WTC11 (cell line): ENCODE data around the gene PARD3B. TPM values are rescaled to one million over a fixed set of nuclear protein-coding genes. Genes with fewer than 3 reads are reported as not detected.

ENCODE experiments used
- ATAC-seq: fragments of 200-7000 bp; cut with Tn5 transposase; 2 replicates; pipeline ENCODE4 v1.10.0; 2021; ENCODE audit warnings: mild to moderate bottlenecking, moderate library complexity
- CTCF ChIA-PET: fragments of 300-600 bp; sonication (Branson Sonifier 250); formaldehyde crosslinking; loops from one replicate; lab custom pipeline; 2021; ENCODE audit warnings: antibody characterized with exemption; lab: Charles Lee
- POLR2A ChIA-PET: fragments of 350-600 bp; sonication (Branson Sonifier 250); formaldehyde crosslinking; loops from one replicate; lab custom pipeline; 2021; ENCODE audit warnings: antibody characterized with exemption; lab: Charles Lee
- DNase-seq: peaks from one replicate; pipeline ENCODE4 v3.0.0; 2021; ENCODE audit warnings: low spot score
- H3K27ac Mint-ChIP-seq: 2 replicates; pipeline ENCODE4 v1.8.0; 2021; ENCODE audit warnings: mixed read lengths
- H3K27me3 Mint-ChIP-seq: 2 replicates; pipeline ENCODE4 v1.8.0; 2021; ENCODE audit warnings: low read depth, mild to moderate bottlenecking, moderate library complexity, mixed read lengths
- H3K36me3 Mint-ChIP-seq: 2 replicates; pipeline ENCODE4 v1.8.0; 2021; ENCODE audit warnings: mixed read lengths
- H3K4me1 Mint-ChIP-seq: 2 replicates; pipeline ENCODE4 v1.8.0; 2022; ENCODE audit warnings: mixed read lengths
- H3K4me3 Mint-ChIP-seq: 2 replicates; pipeline ENCODE4 v1.8.0; 2021; ENCODE audit warnings: mild to moderate bottlenecking, moderate library complexity, mixed read lengths
- H3K9me3 Mint-ChIP-seq: 2 replicates; pipeline ENCODE4 v1.8.0; 2021; ENCODE audit warnings: mixed read lengths
- AFF4 ChIP-seq: sonication (generic); formaldehyde crosslinking; IDR thresholded peaks from 2 replicates; pipeline ENCODE4 v1.8.1; 2023; ENCODE audit warnings: mild to moderate bottlenecking, missing genetic modification reagents, borderline replicate concordance
- ATF2 ChIP-seq: sonication (generic); formaldehyde crosslinking; IDR thresholded peaks from 2 replicates; pipeline ENCODE4 v1.8.1; 2022; ENCODE audit warnings: low read depth, missing genetic modification reagents, borderline replicate concordance
- ATF3 ChIP-seq: sonication (generic); formaldehyde crosslinking; conservative IDR thresholded peaks from 2 replicates; pipeline ENCODE4 v1.8.1; 2022; ENCODE audit warnings: mild to moderate bottlenecking, missing genetic modification reagents
- ATF6 ChIP-seq: sonication (generic); formaldehyde crosslinking; IDR thresholded peaks from 2 replicates; pipeline ENCODE4 v1.8.1; 2023; ENCODE audit warnings: mild to moderate bottlenecking, missing genetic modification reagents
- CREB1 ChIP-seq: sonication (generic); formaldehyde crosslinking; IDR thresholded peaks from 2 replicates; pipeline ENCODE4 v1.8.0; 2023; ENCODE audit warnings: mild to moderate bottlenecking, missing genetic modification reagents
- CREM ChIP-seq: sonication (generic); formaldehyde crosslinking; IDR thresholded peaks from 2 replicates; pipeline ENCODE4 v1.8.1; 2022; ENCODE audit warnings: mild to moderate bottlenecking, missing genetic modification reagents, moderate library complexity
- E2F1 ChIP-seq: sonication (generic); formaldehyde crosslinking; IDR thresholded peaks from 2 replicates; pipeline ENCODE4 v1.8.0; 2022; ENCODE audit warnings: mild to moderate bottlenecking, missing genetic modification reagents
- ERG ChIP-seq: fragments of 250-450 bp; sonication (Bioruptor Pico); IDR thresholded peaks from 2 replicates; pipeline ENCODE4 v1.8.0; 2021; ENCODE audit warnings: mild to moderate bottlenecking
- IRF2 ChIP-seq: sonication (generic); formaldehyde crosslinking; IDR thresholded peaks from 2 replicates; pipeline ENCODE4 v1.8.0; 2022; ENCODE audit warnings: low read depth, missing genetic modification reagents, borderline replicate concordance
- MYBL2 ChIP-seq: sonication (generic); formaldehyde crosslinking; IDR thresholded peaks from 2 replicates; pipeline ENCODE4 v1.8.1; 2023; ENCODE audit warnings: mild to moderate bottlenecking, moderate library complexity, missing genetic modification reagents
- NFYB ChIP-seq: sonication (generic); formaldehyde crosslinking; conservative IDR thresholded peaks from 2 replicates; pipeline ENCODE4 v1.8.0; 2022; ENCODE audit warnings: low read depth, missing genetic modification reagents
- NR3C1 ChIP-seq: sonication (generic); formaldehyde crosslinking; conservative IDR thresholded peaks from 2 replicates; pipeline ENCODE4 v1.8.1; 2023; ENCODE audit warnings: low read depth, mild to moderate bottlenecking, missing genetic modification reagents
- PRDM15 ChIP-seq: sonication (generic); formaldehyde crosslinking; IDR thresholded peaks from 2 replicates; pipeline ENCODE4 v1.8.0; 2022; ENCODE audit warnings: missing genetic modification reagents
- PREB ChIP-seq: sonication (generic); formaldehyde crosslinking; IDR thresholded peaks from 2 replicates; pipeline ENCODE4 v1.8.1; 2022; ENCODE audit warnings: mild to moderate bottlenecking, missing genetic modification reagents, moderate library complexity, borderline replicate concordance
- SMAD3 ChIP-seq: sonication (generic); formaldehyde crosslinking; IDR thresholded peaks from 2 replicates; pipeline ENCODE4 v1.8.0; 2022; ENCODE audit warnings: missing genetic modification reagents, mild to moderate bottlenecking, borderline replicate concordance
- TP53 ChIP-seq: sonication (generic); formaldehyde crosslinking; IDR thresholded peaks from 2 replicates; pipeline ENCODE4 v1.8.1; 2023; ENCODE audit warnings: mild to moderate bottlenecking, missing genetic modification reagents
- ZBTB21 ChIP-seq: sonication (generic); formaldehyde crosslinking; IDR thresholded peaks from 2 replicates; pipeline ENCODE4 v1.8.1; 2023; ENCODE audit warnings: mild to moderate bottlenecking, missing genetic modification reagents, borderline replicate concordance
- ZNF121 ChIP-seq: sonication (generic); formaldehyde crosslinking; IDR thresholded peaks from 2 replicates; pipeline ENCODE4 v1.8.0; 2023; ENCODE audit warnings: missing genetic modification reagents
- ZNF232 ChIP-seq: sonication (generic); formaldehyde crosslinking; IDR thresholded peaks from 2 replicates; pipeline ENCODE4 v1.8.0; 2022; ENCODE audit warnings: mild to moderate bottlenecking, missing genetic modification reagents
- ZNF263 ChIP-seq: sonication (generic); formaldehyde crosslinking; IDR thresholded peaks from 2 replicates; pipeline ENCODE4 v1.8.1; 2022; ENCODE audit warnings: low read depth, mild to moderate bottlenecking, moderate library complexity, missing genetic modification reagents
- total RNA-seq: library from RNA; stranded (reverse); gene quantifications from 3 replicates; pipeline ENCODE4 v1.2.3, GENCODE V29; 2021

The PARD3B gene
- total RNA-seq, 1 experiment from 2014 or later = 5.6 TPM

- TF ChIP-seq ERG (CRISPR knock-in tag) (no peak), CREM (no peak), MYBL2 (CRISPR knock-in tag) (no peak), AFF4 (CRISPR knock-in tag) (no peak), ZNF121 (CRISPR knock-in tag) (no peak), E2F1 (CRISPR knock-in tag) (no peak), ZBTB21 (CRISPR knock-in tag) (no peak), ATF3 (no peak), CREB1 (CRISPR knock-in tag) (no peak), ATF6 (CRISPR knock-in tag) (no peak), IRF2 (CRISPR knock-in tag) (no peak), ATF2 (CRISPR knock-in tag) (no peak), NR3C1 (no peak)
Measured at GRCh38 chr2:204779771-204780170, 234.5 kb downstream of the PARD3B start (continued).

GRCh38 chr2:204781941-204782340, 236.7 kb downstream of the PARD3B start:
- no peaks in the 10 kb centered on the region for H3K36me3 Mint-ChIP-seq
- ChIA-PET POLR2A (no interaction called here), CTCF (interaction anchor here (0.5 kb wide), 1 partner anchor 520 kb away, joined by 3 read pairs; no protein-coding TSS in a partner anchor)
- H3K9me3 Mint-ChIP-seq = no peaks in the 10 kb centered on the region
- ATAC-seq (no peak), DNase-seq (no peak)
- no peaks in the 10 kb centered on the region for H3K4me1 Mint-ChIP-seq
- no peaks in the 10 kb centered on the region for H3K27me3 Mint-ChIP-seq
- no peak overlapping the region for H3K27ac Mint-ChIP-seq
- no peak overlapping the region for H3K4me3 Mint-ChIP-seq
- TF ChIP-seq PREB (CRISPR knock-in tag) (no peak), PRDM15 (CRISPR knock-in tag) (no peak), TP53 (CRISPR knock-in tag) (no peak), SMAD3 (CRISPR knock-in tag) (no peak), ZBTB21 (CRISPR knock-in tag) (no peak), ZNF232 (CRISPR knock-in tag) (no peak), MYBL2 (CRISPR knock-in tag) (no peak), NFYB (CRISPR knock-in tag) (no peak), ZNF263 (no peak)
